Cortex of kidney (tissue), 1 donor: Measurements from ENCODE around the gene RAD23A.
"Not testable (repeated sequence)": the region's sequence is repeated elsewhere in the genome, so short reads cannot be mapped to it uniquely, and the experiment has no call there.

Experiments
- DNase-seq: peaks from one replicate; lab custom pipeline; 2025; lab: John Stamatoyannopoulos, UW

The RAD23A gene

GRCh38 chr19:12955575-12955974, 9.9 kb downstream of the RAD23A start:
- not testable (repeated sequence) for DNase-seq

DNA sequence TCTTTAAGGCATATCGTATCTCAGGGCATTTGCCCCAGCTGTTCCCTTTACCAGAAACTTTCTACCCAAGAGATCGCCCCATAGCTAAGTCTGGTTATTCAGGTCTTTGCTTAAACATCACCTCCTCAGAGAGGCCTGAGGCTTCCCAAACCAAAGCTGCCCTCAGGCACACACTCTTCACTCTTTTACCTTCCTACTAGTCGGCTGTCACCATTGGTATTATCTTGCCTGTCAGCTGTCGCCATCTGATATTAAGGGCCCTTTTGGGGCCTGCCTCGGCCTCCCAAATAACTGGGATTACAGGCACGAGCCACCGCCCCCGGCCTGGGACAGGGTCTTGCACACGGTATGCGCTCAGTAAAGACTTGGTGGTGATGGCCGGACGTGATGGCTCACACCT, 10.3 kb downstream of the RAD23A start:
- DNase-seq: no peak

GRCh38 chr19:12956446-12957388, 11.1 kb downstream of the RAD23A start, which contains the start of gene GADD45GIP1:
Gene GADD45GIP1, minus strand, starts transcription at chr19:12957223. Its CDS starts 11 bp downstream, at chr19:12957212.
- no peak for DNase-seq

DNA sequence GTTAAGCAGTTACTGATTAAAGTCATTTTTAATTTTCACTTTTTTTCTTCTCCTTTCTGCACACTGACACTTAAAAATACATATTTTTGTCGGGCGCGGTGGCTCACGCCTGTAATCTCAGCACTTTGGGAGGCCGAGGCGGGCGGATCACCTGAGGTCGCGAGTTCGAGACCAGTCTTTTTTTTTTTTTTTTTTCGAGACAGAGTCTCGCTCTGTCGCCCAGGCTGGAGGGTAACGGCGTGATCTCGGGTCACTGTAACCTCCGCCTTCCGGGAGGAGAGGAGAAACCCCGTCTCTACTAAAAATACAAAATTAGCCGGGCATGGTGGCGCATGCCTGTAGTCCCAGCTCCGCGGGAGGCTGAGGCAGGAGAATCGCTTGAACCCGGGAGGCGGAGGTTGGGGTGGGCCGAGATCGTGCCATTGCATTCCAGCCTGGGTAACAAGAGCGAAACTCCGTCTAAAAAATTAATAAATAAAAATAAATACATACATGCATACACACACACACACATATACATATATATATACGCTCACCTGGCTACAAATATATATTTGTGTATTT, 11.8 kb downstream of the RAD23A start:
- DNase-seq: not testable (repeated sequence)

- no peak for DNase-seq
Measured at GRCh38 chr19:12959481-12959880, 13.8 kb downstream of the RAD23A start.

DNA sequence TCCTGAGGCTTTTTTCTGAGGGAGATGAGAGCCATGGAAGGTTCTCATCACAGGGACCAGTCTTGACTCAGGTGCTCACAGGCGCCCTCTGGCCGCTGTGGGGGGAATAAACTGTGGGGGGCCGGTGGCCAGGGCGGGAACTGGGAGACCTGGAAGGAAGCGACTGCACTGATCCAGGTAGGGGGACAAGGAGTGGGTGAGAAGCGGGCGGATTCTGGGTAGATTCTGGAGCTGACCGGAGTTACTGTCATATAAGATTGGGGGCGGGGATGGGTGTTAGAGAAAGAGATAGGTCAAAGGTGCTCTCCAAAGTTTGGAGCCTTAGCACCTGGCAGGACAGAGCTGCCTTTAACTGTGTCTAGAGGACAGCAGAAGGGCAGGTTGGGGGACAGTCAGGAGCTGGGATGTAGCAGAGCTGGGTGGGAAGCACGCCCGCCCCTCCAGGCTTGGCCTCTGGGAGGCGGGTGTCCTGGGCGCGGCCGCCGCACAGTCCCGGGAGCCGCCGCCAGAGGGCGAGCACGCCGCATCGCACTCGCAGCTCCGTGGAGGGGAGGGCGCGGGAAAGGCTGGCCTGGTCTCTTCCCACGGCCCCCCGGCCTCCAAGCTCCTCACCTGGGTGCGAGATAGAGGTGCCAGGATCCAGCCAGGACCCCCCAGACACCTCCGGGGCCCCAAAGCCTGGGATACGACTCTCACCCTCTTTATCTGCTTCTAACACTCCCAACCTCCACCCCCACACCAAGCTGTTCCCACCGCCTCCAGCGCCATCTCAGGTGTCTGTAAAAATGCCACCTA, 19.6 kb downstream of the RAD23A start:
- DNase-seq: no peak

DNA sequence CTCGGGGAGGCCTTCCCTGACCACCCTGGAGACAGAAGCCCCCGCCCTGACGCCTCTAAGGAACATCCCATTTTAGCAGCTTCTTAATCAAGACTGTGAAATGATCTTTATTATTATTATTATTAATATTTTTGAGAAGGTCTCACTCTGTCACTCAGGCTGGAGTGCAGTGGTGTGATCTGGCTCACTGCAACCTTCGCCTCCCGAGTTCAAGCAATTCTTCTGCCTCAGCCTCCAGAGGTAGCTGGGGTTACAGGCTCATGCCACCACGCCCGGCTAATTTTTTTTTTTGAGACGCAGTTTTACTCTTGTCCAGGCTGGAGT, 20.1 kb downstream of the RAD23A start:
- DNase-seq: no peak

DNA sequence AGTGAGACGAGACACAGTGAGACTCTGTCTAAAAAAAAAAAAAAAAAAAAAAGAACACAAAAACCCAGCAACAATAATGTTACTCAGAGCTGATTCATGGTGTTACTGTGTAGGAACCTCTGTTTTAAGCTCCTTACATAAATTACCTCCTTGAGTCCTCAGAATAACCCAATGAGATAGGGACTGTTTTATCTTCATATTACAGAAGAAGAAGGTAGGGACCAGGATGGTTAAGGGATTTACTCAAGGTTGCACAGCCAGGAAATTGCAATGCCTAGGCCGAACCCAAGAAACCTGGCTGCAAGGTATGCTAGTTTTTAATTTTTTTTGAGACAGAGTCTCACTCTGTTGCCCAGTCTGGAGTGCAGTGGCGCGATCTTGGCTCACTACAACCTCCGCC, 22.2 kb downstream of the RAD23A start:
- no peak for DNase-seq

DNA sequence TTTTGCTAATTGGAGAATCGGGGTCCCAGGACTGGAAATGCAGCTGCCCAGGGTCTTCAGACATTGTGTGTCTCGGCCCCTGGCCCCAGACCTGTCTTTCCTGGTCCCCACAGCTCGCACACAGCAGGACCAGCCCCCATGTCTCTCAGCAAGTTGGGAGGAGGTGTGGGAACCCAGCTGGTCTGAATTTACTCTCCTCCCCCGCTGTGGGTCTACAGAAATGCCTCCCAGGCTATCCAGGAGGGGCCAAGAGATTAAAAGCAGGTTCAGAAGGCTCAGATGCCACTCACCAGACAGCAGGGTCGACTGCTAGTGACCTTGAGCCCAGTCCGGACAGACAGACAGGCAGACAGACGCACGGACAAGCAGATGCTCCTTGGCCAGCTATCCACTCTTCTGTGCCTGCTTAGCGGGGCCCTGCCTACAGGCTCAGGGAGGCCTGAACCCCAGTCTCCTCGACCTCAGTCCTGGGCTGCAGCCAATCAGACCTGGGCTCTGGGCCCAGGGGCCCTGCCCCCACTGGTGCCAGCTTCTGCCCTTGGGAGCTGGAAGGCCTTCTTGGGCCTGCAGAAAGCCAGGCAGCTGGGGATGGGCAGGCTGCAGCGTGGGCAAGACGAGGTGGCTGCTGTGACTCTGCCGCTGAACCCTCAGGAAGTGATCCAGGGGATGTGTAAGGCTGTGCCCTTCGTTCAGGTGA, 23.8 kb downstream of the RAD23A start, which contains the start of gene DAND5:
DAND5 (plus strand) TSS at position 285 of the 697 bp plus-strand sequence; CDS start at position 370, 85 bp downstream.
- no peak for DNase-seq

GRCh38 chr19:12970070-12970820, 24.6 kb downstream of the RAD23A start:
- DNase-seq: no peak

DNA sequence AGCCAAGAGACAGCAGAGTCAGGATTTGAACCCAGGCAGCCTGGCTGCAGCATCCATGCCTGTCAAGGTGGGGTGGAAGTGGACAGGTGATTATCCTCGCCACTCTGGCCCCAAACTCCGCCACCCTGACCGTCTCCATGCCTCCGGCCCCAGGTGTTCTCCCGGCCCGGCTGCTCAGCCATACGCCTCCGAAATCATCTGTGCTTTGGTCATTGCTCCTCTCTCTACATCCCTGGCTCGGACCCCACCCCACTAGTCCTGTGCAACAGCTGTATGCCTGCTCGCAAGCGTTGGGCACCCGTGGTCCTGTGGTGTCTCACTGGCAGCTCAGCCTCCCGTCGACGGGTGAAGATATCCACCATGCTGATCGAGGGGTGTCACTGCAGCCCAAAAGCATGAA, 27.6 kb downstream of the RAD23A start:
- DNase-seq: no peak

- DNase-seq: no peak
Measured at GRCh38 chr19:12974301-12975220, 28.9 kb downstream of the RAD23A start.

DNA sequence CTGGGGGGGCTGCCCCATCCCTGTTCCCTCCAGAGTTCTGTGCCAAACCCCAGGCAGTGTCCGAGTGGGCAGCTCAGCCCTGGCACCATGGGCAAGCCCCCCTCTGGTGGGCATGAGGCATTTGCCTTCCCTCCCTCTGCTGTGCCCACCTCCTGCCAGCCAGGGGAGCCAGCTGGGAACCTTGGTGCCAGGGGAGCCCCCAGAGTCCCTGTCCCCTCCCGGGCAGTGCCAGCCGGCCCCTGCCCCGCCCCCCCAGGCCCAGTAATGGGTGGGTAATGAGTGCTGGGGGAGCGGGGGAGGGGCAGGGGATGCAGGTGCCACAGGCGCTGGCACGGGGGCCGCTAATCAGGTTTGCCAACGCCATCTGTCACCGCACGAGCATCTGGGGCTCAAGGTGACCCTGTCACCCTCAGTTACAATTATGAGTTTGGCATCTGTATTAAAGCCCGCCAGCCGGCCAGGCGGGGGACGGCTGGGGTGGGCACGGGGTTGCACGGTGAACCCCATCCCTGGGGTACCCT, 29.6 kb downstream of the RAD23A start:
- no peak for DNase-seq

DNA sequence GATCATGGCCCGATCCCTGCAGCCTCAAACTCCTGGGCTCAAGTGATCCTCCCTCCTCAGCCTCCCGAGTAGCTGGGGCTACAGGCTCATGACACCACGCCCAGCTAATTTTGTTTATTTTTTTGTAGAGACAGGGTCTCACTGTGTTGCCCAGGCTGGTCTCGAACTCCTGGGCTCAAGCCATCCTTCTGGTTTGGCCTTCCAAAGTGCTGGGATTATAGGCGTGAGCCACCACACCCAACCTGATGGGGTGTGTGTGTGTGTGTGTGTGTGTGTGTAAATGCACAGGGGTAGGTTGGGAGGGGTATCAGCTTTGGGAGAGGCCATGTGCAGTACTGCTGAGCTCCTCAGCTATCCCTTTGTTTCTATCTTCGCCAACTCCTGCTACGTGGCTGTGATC, 30.4 kb downstream of the RAD23A start:
- not testable (repeated sequence) for DNase-seq

- DNase-seq: no peak
Measured at GRCh38 chr19:12979974-12980373, 34.3 kb downstream of the RAD23A start.

DNA sequence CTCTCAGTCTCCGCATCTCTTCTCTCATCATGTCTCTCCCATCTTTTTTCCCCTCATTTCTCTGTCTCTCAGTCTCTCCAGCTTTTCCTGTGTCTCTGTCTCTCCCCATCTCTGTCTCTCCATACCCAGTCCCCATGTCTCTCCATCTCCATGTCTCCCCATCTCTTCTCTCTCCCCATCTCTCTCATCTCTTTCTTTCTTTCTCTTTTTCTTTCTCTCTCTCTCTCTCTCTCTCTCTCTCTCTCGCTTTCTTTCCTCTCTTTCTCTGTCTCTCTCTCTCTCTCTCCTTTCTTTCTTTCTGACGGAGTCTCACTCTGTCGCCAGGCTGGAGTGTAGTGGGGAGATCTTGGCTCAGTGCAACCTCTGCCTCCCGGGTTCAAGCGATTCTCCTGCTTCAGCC, 37.0 kb downstream of the RAD23A start:
- DNase-seq: no peak

DNA sequence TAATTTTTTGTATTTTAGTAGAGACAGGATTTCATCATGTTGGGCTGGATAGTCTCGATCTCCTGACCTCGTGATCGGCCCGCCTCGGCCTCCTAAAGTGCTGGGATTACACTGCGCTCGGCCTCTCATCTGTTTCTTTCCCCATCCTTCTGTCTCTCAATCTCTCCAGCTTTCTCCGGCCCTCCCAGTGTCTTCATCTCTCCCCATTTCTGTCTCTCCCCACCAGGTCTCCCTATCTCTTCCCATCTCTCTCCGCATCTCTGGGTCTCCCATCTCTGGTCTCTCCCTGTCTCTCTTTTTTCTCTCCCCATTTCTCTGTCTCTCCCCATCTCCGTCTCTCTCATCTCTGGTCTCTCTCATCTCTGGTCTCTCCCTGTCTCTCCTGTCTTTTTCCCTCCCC, 37.4 kb downstream of the RAD23A start:
- DNase-seq: no peak

GRCh38 chr19:12983542-12984142, 38.0 kb downstream of the RAD23A start:
- DNase-seq: no peak

GRCh38 chr19:12984143-12984627, 38.5 kb downstream of the RAD23A start:
- no peak for DNase-seq
